Endothelial cell of hepatic sinusoid (primary cell): ENCODE results near the gene TTC34.

Experiments used
- in situ Hi-C: cut with HindIII; loops from 2 replicates; pipeline ENCODE4 v1.10.0; 2017; ENCODE audit warnings: low sequenced_read_pairs

The TTC34 gene

DNA sequence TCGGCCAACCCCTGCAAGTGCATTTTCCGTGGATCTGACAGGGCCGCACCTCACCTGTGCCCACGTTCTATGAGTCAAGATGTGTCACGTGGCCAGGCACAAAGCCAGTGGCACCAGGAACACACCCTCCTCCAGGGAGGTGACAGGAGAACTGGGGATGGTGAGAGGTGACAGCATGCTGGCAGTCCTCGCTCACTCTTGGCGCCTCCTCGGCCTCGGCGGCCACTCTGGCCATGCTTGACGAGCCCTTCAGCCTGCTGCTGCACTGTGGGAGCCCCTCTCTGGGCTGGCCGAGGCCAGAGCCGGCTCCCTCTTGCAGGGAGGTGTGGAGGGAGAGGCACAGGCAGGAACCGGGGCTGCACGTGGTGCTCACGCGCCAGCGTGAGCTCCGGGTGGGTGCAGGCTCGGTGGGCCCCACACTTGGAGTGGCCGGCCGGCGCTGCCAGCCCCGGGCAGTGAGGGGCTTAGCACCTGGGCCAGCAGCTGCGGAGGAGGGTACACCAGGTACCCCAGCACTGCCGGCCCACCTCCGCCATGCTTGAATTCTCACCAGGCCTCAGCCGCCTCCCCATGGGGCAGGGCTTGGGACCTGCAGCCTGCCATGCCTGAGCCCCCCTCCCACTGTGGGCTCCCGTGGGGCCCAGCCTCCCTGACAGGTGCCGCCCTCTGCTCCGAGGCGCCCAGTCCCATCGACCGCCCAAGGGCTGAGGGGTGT, 11.6 kb upstream of the TTC34 start:
- in situ Hi-C loops = no loop called here

DNA sequence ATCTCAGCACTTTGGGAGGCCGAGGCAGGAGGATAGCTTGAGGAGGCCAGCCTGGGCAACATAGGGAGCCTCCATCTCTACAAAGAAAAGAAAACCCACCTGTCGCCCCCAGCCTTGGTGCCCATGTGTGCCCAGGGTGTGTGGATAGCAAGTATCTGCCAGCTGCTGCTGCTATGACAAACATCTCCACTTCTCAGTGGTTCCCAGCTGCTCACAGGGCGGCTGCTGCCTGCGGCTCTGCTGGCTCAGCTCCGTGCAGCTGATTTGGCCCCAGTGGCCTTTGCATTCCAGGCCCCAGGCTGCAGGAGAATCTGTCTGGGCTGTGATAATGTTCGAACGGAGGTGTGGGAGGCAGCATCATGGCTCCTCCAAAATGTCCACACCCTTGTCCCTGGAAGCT, 10.6 kb upstream of the TTC34 start:
- in situ Hi-C loops = no loop called here

- in situ Hi-C loops = no loop called here
These were observed 10.0 kb upstream of the TTC34 start for GRCh38 chr1:2811533-2811918.

- in situ Hi-C loops = no loop called here
These were observed 9.5 kb upstream of the TTC34 start for GRCh38 chr1:2810899-2811532.

DNA sequence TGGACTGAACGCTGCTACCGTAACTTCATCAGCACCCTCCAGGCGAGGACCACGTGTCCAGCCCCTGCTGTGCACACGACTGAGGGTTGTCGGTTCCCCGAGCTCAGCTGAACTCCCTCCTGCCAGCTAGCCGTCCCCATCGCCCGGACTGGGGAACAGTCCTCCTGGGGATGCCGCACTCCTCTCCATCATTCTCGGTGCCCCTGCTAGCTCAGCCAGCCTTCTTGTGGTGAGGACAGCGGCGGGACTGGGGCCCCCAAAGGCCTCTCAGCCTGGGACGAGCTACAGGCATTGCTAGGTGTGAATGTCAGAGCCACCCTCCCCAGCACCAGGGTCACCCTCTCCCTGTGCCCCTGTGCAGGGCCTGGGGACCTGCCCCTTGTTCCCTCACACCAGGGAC, 8.8 kb upstream of the TTC34 start:
- in situ Hi-C loops = no loop called here

DNA sequence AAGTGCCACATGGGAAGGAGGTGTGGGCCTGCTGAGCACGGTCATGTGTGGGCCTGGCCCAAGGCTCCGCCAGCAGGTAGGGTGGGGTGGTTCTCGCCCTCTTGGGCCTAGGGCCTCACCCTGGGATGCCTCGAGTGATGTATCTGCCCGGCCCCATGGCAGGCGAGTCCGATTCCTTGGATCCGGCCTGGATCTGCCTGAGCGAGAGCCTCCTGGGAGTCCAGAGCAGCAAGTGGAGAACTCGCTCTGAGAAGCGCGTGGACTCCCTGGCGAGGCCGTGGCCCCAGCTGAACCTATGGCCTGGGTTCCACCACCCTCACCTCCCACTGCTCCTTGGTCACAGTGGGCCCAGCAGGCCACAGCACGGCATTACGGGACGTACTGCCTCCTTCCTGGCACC, 8.2 kb upstream of the TTC34 start:
- in situ Hi-C loops = no loop called here

DNA sequence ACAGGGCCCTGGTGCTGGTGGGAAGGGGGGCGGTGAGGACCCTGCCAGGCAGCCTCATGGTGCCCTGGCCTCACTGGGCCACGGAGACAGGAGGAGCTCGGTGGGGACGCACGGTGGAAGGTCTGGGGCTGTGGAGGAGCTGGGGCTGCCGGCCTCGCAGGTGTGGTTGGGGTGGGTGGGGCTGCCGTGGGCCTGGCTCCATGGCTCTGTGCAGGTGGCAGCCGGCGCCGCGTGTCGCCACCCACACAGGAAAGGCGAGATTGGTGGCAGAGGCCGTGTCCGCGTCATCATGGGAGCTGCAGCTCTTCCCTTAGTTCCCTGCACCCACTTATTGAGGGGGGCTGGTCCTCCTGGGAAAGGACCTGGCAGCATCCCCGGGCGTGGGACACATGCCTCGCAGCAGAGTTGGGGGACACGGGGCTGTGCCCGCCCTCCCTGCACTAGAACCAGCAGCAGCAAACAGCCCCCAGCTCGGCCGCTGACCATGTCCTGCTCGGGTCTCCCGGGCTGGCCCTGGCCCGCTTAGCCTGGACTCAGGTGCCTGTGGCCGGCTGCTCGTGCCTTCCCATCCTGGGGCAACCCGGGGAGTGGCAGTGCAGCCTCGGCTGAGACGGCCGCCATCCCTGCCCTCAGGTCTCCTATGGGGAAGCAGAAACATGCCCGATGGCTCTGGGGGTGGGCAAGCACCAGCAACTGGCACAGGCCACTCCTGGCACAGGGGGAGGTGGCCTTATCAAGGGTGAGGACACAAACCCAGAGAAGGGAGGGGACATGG, 7.5 kb upstream of the TTC34 start:
- in situ Hi-C loops = no loop called here

DNA sequence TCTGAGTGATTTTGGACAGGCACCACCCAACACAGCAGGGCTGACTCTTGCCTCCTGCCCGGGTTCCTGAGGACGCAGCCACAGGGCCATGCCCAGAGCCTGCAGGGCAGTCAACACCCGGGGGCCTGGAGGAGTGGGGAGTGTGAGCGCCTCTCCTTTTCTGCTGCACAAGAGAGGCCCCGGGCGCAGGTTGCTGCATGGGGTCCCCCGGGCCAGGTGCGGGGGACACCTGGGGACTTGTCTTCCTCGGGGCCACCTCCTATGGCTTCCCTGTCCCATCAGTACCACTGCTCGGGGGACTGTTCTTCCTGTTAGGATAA, 6.9 kb upstream of the TTC34 start:
- in situ Hi-C loops = no loop called here

DNA sequence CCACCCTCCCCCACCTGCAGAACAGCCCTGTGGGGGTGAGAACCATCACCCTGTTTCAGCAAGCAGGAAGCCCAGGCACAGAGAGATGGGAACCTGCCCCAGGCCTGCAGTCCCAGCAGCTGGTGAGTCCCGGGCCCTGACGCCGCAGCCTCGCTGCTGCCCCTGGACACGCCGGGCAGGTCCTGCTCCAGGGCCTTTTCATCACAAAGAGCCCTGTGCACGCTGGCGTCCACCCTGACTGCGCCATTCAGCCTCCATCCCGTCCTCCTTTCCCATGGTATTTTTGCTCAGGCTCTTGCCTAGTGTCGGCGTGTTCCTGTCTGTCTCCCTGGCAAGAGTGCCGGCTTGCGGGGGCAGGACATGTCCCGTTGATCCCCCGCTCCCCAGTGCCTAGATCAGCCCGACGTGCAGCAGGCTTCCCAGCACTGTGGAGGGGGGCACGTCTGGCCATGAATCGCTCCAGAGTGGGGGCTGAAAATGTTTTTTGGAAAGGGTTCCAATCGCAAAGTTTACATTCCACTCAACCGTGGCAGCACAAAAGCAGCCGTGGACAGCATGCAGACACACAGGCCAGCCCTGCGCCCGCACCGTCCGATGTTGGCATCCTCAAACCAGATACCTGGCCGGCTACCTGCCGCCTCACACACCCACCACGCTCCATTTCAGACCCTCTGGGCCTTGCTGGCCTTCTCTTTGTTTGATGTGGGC, 6.3 kb upstream of the TTC34 start:
- in situ Hi-C loops = no loop called here

GRCh38 chr1:2807036-2807435, 5.5 kb upstream of the TTC34 start:
- in situ Hi-C loops = no loop called here

- in situ Hi-C loops = no loop called here
These were observed 5.1 kb upstream of the TTC34 start for GRCh38 chr1:2806591-2806990.

DNA sequence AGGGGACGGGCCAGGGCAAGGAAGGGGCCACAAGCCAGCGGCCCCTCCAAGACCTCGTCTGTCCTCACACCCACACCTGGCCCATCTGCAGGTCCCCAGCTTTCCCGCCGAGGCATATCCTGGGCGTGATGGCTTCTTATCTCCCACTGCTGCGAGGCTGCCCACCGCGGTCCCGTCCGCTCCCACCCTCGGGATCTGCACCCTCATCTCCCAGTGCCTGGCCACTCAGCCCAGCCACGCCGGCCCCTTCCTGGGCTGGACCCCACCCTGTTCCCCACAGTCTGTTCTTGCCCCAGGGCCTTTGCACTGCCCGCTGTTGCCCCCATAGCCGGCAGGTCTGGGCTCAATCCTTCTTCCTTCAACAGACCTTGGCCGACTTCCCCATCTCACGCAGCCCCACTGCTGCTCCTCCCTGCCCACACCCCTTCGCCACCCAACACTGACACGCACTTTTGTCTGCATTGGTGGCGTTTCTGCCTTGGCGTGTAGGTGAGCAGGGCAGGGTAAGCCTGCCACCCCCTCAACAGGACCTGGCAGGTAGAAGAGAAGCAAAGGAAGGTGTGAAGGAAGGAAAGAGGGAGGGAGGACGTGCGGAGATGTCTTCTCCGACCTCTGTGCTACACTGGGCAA, 4.4 kb upstream of the TTC34 start:
- in situ Hi-C loops = no loop called here

GRCh38 chr1:2804628-2805351, 3.3 kb upstream of the TTC34 start:
- in situ Hi-C loops = no loop called here

- in situ Hi-C loops = no loop called here
These were observed 2.6 kb upstream of the TTC34 start for GRCh38 chr1:2803931-2804627.

GRCh38 chr1:2803086-2803930, 1.8 kb upstream of the TTC34 start:
- in situ Hi-C loops = no loop called here

DNA sequence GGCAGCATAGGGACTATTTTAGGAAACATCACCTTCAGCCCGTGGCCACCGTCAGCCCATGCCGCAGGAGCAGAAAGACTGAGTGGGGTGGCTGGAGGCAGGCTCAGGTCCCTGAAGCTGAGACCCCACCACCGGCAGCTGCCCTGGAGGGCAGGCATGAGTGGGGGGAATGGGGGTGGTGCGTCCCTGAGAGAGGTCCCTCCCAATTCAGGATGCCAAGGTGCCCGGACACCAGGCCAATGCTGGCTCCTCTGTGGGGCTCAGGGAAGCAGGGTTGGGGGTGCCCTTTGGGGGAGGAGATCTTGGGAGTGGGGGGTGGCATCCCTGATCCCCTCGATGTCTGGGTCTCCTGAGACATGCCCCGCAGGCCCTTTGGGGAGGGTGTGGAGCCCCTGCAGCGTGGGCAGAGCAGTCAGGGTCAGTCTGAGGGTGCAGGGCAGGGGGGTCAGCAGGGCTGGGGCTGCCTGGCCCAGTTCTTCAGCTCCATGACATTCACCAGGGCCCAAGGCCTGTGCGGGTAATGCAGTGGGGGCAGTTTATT, 998 bp upstream of the TTC34 start:
- in situ Hi-C loops = no loop called here

DNA sequence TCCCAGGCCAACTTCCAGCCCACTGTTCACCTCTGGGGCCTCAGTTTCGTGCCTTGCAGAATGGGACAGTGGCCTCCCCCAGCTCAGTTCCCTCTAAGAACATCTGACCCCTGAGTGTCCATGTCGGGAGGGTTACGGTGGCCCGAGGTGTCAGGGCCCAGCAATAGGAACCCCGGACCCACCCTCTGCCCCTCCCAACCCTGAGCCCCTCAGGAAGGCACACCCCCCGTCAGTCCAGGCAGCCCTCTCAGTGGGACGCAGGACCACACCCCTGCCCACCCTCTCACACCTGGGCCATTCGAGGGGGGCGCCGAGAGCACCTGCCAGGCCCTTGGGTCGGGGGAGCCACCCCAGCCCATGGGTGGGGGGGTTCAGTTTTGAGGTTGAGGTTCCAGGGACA, 447 bp downstream of the TTC34 start:
- in situ Hi-C loops = no loop called here

GRCh38 chr1:2800664-2801045, 838 bp downstream of the TTC34 start:
- in situ Hi-C loops = no loop called here
